Measurements from ENCODE around the gene PYGL.
"Not testable (repeated sequence)": the region's sequence is repeated elsewhere in the genome, so short reads cannot be mapped to it uniquely, and the experiment has no call there.

Gene PYGL

GRCh38 chr14:50954811-50955372, 10.6 kb upstream of the PYGL start:
- no peak overlapping the region for H3K9ac ChIP-seq (ENCODE audit: low read depth in 1 of 2, low read length in 2 of 2)
- no peak overlapping the region for H3K4me3 ChIP-seq (ENCODE audit: low read depth in 1 of 2, low read length in 2 of 2)
- H3K4me1 ChIP-seq (ENCODE audit: control insufficient read depth in 1 of 2, insufficient read depth in 2 of 2, low read length in 2 of 2) = no peaks in the 10 kb centered on the region

GRCh38 chr14:50953502-50953901, 9.2 kb upstream of the PYGL start:
- Histone ChIP-seq H3K27me3 (ENCODE audit: control insufficient read depth in 1 of 2, insufficient read depth in 2 of 2, low read length in 2 of 2) (no peaks in the 10 kb centered on the region), H3K9ac (ENCODE audit: low read depth in 1 of 2, low read length in 2 of 2) (no peak overlapping the region), H3K9me3 (ENCODE audit: control insufficient read depth in 1 of 2, low read length in 2 of 2) (no peaks in the 10 kb centered on the region), H3K36me3 (ENCODE audit: control insufficient read depth in 1 of 2, insufficient read depth in 2 of 2, low read length in 2 of 2) (no peaks in the 10 kb centered on the region), H3K27ac (ENCODE audit: low read depth, low read length) (no peak overlapping the region), H3K4me1 (ENCODE audit: control insufficient read depth in 1 of 2, insufficient read depth in 2 of 2, low read length in 2 of 2) (no peaks in the 10 kb centered on the region), H3K4me3 (ENCODE audit: low read depth in 1 of 2, low read length in 2 of 2) (no peak overlapping the region)

More at GRCh38 chr14:50954811-50955372, 10.6 kb upstream of the PYGL start:
- no peaks in the 10 kb centered on the region for H3K36me3 ChIP-seq (ENCODE audit: control insufficient read depth in 1 of 2, insufficient read depth in 2 of 2, low read length in 2 of 2)
- H3K27ac ChIP-seq (ENCODE audit: low read depth, low read length) = no peak overlapping the region
- H3K9me3 ChIP-seq (ENCODE audit: control insufficient read depth in 1 of 2, low read length in 2 of 2) = no peaks in the 10 kb centered on the region
- H3K27me3 ChIP-seq (ENCODE audit: control insufficient read depth in 1 of 2, insufficient read depth in 2 of 2, low read length in 2 of 2) = no peaks in the 10 kb centered on the region

- no peaks in the 10 kb centered on the region for H3K4me1 ChIP-seq (ENCODE audit: control insufficient read depth in 1 of 2, insufficient read depth in 2 of 2, low read length in 2 of 2)
- no peaks in the 10 kb centered on the region for H3K36me3 ChIP-seq (ENCODE audit: control insufficient read depth in 1 of 2, insufficient read depth in 2 of 2, low read length in 2 of 2)
- no peak overlapping the region for H3K27ac ChIP-seq (ENCODE audit: low read depth, low read length)
- H3K27me3 ChIP-seq (ENCODE audit: control insufficient read depth in 1 of 2, insufficient read depth in 2 of 2, low read length in 2 of 2) = no peaks in the 10 kb centered on the region
- no peak overlapping the region for H3K4me3 ChIP-seq (ENCODE audit: low read depth in 1 of 2, low read length in 2 of 2)
- H3K9me3 ChIP-seq (ENCODE audit: control insufficient read depth in 1 of 2, low read length in 2 of 2) = no peaks in the 10 kb centered on the region
- H3K9ac ChIP-seq (ENCODE audit: low read depth in 1 of 2, low read length in 2 of 2) = no peak overlapping the region
These were observed 6.7 kb upstream of the PYGL start for GRCh38 chr14:50951032-50951431.

- no peak overlapping the region for H3K9ac ChIP-seq (ENCODE audit: low read depth in 1 of 2, low read length in 2 of 2)
- no peak overlapping the region for H3K4me3 ChIP-seq (ENCODE audit: low read depth in 1 of 2, low read length in 2 of 2)
- H3K9me3 ChIP-seq (ENCODE audit: control insufficient read depth in 1 of 2, low read length in 2 of 2) = no peaks in the 10 kb centered on the region
- H3K27ac ChIP-seq (ENCODE audit: low read depth, low read length) = no peak overlapping the region
- H3K36me3 ChIP-seq (ENCODE audit: control insufficient read depth in 1 of 2, insufficient read depth in 2 of 2, low read length in 2 of 2) = no peaks in the 10 kb centered on the region
- peaks cover 0 to 18% of the 10 kb centered on the region in 2 donors for H3K4me1 ChIP-seq (ENCODE audit: control insufficient read depth in 1 of 2, insufficient read depth in 2 of 2, low read length in 2 of 2)
- H3K27me3 ChIP-seq (ENCODE audit: control insufficient read depth in 1 of 2, insufficient read depth in 2 of 2, low read length in 2 of 2) = peaks cover 8 to 11% of the 10 kb centered on the region in 2 donors
These were observed 3.9 kb upstream of the PYGL start for GRCh38 chr14:50948205-50948604.

GRCh38 chr14:50947446-50947845, 3.2 kb upstream of the PYGL start:
- no peak overlapping the region for H3K9ac ChIP-seq (ENCODE audit: low read depth in 1 of 2, low read length in 2 of 2)
- H3K4me1 ChIP-seq (ENCODE audit: control insufficient read depth in 1 of 2, insufficient read depth in 2 of 2, low read length in 2 of 2) = peaks cover 0 to 18% of the 10 kb centered on the region in 2 donors
- H3K27me3 ChIP-seq (ENCODE audit: control insufficient read depth in 1 of 2, insufficient read depth in 2 of 2, low read length in 2 of 2) = peaks cover 8 to 13% of the 10 kb centered on the region in 2 donors
- H3K4me3 ChIP-seq (ENCODE audit: low read depth in 1 of 2, low read length in 2 of 2) = no peak overlapping the region
- H3K27ac ChIP-seq (ENCODE audit: low read depth, low read length) = no peak overlapping the region
- no peaks in the 10 kb centered on the region for H3K9me3 ChIP-seq (ENCODE audit: control insufficient read depth in 1 of 2, low read length in 2 of 2)
- no peaks in the 10 kb centered on the region for H3K36me3 ChIP-seq (ENCODE audit: control insufficient read depth in 1 of 2, insufficient read depth in 2 of 2, low read length in 2 of 2)

GRCh38 chr14:50946234-50946935, 2.1 kb upstream of the PYGL start:
- H3K4me1 ChIP-seq (ENCODE audit: control insufficient read depth in 1 of 2, insufficient read depth in 2 of 2, low read length in 2 of 2) = peaks cover 0 to 18% of the 10 kb centered on the region in 2 donors
- no peak overlapping the region for H3K27ac ChIP-seq (ENCODE audit: low read depth, low read length)
- peaks cover 8 to 13% of the 10 kb centered on the region in 2 donors for H3K27me3 ChIP-seq (ENCODE audit: control insufficient read depth in 1 of 2, insufficient read depth in 2 of 2, low read length in 2 of 2)
- H3K9ac ChIP-seq (ENCODE audit: low read depth in 1 of 2, low read length in 2 of 2) = no peak overlapping the region
- H3K4me3 ChIP-seq (ENCODE audit: low read depth in 1 of 2, low read length in 2 of 2) = no peak overlapping the region
- H3K9me3 ChIP-seq (ENCODE audit: control insufficient read depth in 1 of 2, low read length in 2 of 2) = no peaks in the 10 kb centered on the region
- no peaks in the 10 kb centered on the region for H3K36me3 ChIP-seq (ENCODE audit: control insufficient read depth in 1 of 2, insufficient read depth in 2 of 2, low read length in 2 of 2)

GRCh38 chr14:50944647-50945413, 547 bp upstream of the PYGL start:
- peak overlapping the region; percentile 36 for H3K27ac ChIP-seq (ENCODE audit: low read depth, low read length)
- no peaks in the 10 kb centered on the region for H3K9me3 ChIP-seq (ENCODE audit: control insufficient read depth in 1 of 2, low read length in 2 of 2)
- H3K36me3 ChIP-seq (ENCODE audit: control insufficient read depth in 1 of 2, insufficient read depth in 2 of 2, low read length in 2 of 2) = no peaks in the 10 kb centered on the region
- peak overlapping the region; percentile 26 to 52 for H3K9ac ChIP-seq (ENCODE audit: low read depth in 1 of 2, low read length in 2 of 2)
- H3K4me1 ChIP-seq (ENCODE audit: control insufficient read depth in 1 of 2, insufficient read depth in 2 of 2, low read length in 2 of 2) = peaks cover 0 to 18% of the 10 kb centered on the region in 2 donors
- peak overlapping the region; percentile 79 to 86 for H3K4me3 ChIP-seq (ENCODE audit: low read depth in 1 of 2, low read length in 2 of 2)
- peaks cover 8 to 15% of the 10 kb centered on the region in 2 donors for H3K27me3 ChIP-seq (ENCODE audit: control insufficient read depth in 1 of 2, insufficient read depth in 2 of 2, low read length in 2 of 2)

GRCh38 chr14:50943261-50943942, 881 bp downstream of the PYGL start:
- Histone ChIP-seq H3K4me3 (ENCODE audit: low read depth in 1 of 2, low read length in 2 of 2) (peak overlapping the region; percentile 79 to 86), H3K27me3 (ENCODE audit: control insufficient read depth in 1 of 2, insufficient read depth in 2 of 2, low read length in 2 of 2) (peaks cover 8 to 15% of the 10 kb centered on the region in 2 donors), H3K36me3 (ENCODE audit: control insufficient read depth in 1 of 2, insufficient read depth in 2 of 2, low read length in 2 of 2) (no peaks in the 10 kb centered on the region), H3K9ac (ENCODE audit: low read depth in 1 of 2, low read length in 2 of 2) (peak overlapping the region; percentile 52 to 54), H3K9me3 (ENCODE audit: control insufficient read depth in 1 of 2, low read length in 2 of 2) (no peaks in the 10 kb centered on the region), H3K27ac (ENCODE audit: low read depth, low read length) (no peak overlapping the region), H3K4me1 (ENCODE audit: control insufficient read depth in 1 of 2, insufficient read depth in 2 of 2, low read length in 2 of 2) (peaks cover 0 to 18% of the 10 kb centered on the region in 2 donors)

- H3K27ac ChIP-seq (ENCODE audit: low read depth, low read length); H3K4me3 ChIP-seq (ENCODE audit: low read depth in 1 of 2, low read length in 2 of 2); H3K9ac ChIP-seq (ENCODE audit: low read depth in 1 of 2, low read length in 2 of 2); H3K36me3 ChIP-seq (ENCODE audit: control insufficient read depth in 1 of 2, insufficient read depth in 2 of 2, low read length in 2 of 2); H3K9me3 ChIP-seq (ENCODE audit: control insufficient read depth in 1 of 2, low read length in 2 of 2): not testable (repeated sequence)
- H3K4me1 ChIP-seq (ENCODE audit: control insufficient read depth in 1 of 2, insufficient read depth in 2 of 2, low read length in 2 of 2) = peaks cover 0 to 18% of the 10 kb centered on the region in 2 donors
- peaks cover 8 to 15% of the 10 kb centered on the region in 2 donors for H3K27me3 ChIP-seq (ENCODE audit: control insufficient read depth in 1 of 2, insufficient read depth in 2 of 2, low read length in 2 of 2)
These were observed 2.6 kb downstream of the PYGL start for GRCh38 chr14:50941638-50942037.

Measured in duodenal mucosa (tissue), 2 donors.